OCI-LY3 (cell line): ENCODE measurements around the gene GAS2L3.

ENCODE experiments used
- EZH2phosphoT487 ChIP-seq: fragments of 200-600 bp; shearing (Covaris generic); IDR thresholded peaks from 2 replicates; pipeline ENCODE4 v1.6.1; 2018; ENCODE audit warnings: antibody characterized with exemption, mixed run types, low read depth
- TF ChIP-seq, protein P1 (sequence below): fragments of 200-600, 300-600 bp; sonication (generic); IDR thresholded peaks from 2 replicates; pipeline ENCODE4 v1.5.1; 2014; ENCODE audit warnings: antibody characterized with exemption, low read length, low read depth

GRCh38 chr12:100553936-100554335 is 19.5 kb upstream of the GAS2L3 start:
- TF ChIP-seq, protein P1, sequence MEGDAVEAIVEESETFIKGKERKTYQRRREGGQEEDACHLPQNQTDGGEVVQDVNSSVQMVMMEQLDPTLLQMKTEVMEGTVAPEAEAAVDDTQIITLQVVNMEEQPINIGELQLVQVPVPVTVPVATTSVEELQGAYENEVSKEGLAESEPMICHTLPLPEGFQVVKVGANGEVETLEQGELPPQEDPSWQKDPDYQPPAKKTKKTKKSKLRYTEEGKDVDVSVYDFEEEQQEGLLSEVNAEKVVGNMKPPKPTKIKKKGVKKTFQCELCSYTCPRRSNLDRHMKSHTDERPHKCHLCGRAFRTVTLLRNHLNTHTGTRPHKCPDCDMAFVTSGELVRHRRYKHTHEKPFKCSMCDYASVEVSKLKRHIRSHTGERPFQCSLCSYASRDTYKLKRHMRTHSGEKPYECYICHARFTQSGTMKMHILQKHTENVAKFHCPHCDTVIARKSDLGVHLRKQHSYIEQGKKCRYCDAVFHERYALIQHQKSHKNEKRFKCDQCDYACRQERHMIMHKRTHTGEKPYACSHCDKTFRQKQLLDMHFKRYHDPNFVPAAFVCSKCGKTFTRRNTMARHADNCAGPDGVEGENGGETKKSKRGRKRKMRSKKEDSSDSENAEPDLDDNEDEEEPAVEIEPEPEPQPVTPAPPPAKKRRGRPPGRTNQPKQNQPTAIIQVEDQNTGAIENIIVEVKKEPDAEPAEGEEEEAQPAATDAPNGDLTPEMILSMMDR, result no peak
- no peak for TF ChIP-seq EZH2phosphoT487
